ENCODE results near the gene EMP2.

Gene EMP2

GRCh38 chr16:10599626-10600025, 19.2 kb upstream of the EMP2 start:
- no peak overlapping the region for H3K27ac ChIP-seq
- no peaks in the 10 kb centered on the region for H3K9me3 ChIP-seq (ENCODE audit: severe bottlenecking)
- H3K36me3 ChIP-seq: no peaks in the 10 kb centered on the region
- no peak for DNase-seq
- no peaks in the 10 kb centered on the region for H3K27me3 ChIP-seq (ENCODE audit: insufficient read depth, low read depth, severe bottlenecking)
- no peak for TF ChIP-seq CTCF (IDR thresholded peaks at IDR 0.05; ENCODE audit: low read depth, low read length)
- H3K4me3 ChIP-seq (ENCODE audit: low read depth, low read length): no peak overlapping the region

GRCh38 chr16:10598157-10598556, 17.8 kb upstream of the EMP2 start:
- Histone ChIP-seq H3K27ac (no peak overlapping the region), H3K27me3 (ENCODE audit: insufficient read depth, low read depth, severe bottlenecking) (no peaks in the 10 kb centered on the region), H3K36me3 (no peaks in the 10 kb centered on the region), H3K9me3 (ENCODE audit: severe bottlenecking) (no peaks in the 10 kb centered on the region), H3K4me3 (ENCODE audit: low read depth, low read length) (no peak overlapping the region)
- DNase-seq: no peak
- TF ChIP-seq CTCF (IDR thresholded peaks at IDR 0.05; ENCODE audit: low read depth, low read length): no peak

- no peak for TF ChIP-seq CTCF (IDR thresholded peaks at IDR 0.05; ENCODE audit: low read depth, low read length)
Measured at GRCh38 chr16:10597187-10597601, 16.8 kb upstream of the EMP2 start.

GRCh38 chr16:10594312-10594950, 14.0 kb upstream of the EMP2 start:
- DNase-seq: no peak

More at GRCh38 chr16:10597187-10597601, 16.8 kb upstream of the EMP2 start:
- DNase-seq: no peak
- no peaks in the 10 kb centered on the region for H3K27me3 ChIP-seq (ENCODE audit: insufficient read depth, low read depth, severe bottlenecking)
- no peak overlapping the region for H3K4me3 ChIP-seq (ENCODE audit: low read depth, low read length)
- H3K9me3 ChIP-seq (ENCODE audit: severe bottlenecking): no peaks in the 10 kb centered on the region
- no peaks in the 10 kb centered on the region for H3K36me3 ChIP-seq
- no peak overlapping the region for H3K27ac ChIP-seq

GRCh38 chr16:10592611-10593010, 12.2 kb upstream of the EMP2 start:
- Histone ChIP-seq H3K9me3 (ENCODE audit: severe bottlenecking) (no peaks in the 10 kb centered on the region), H3K36me3 (no peaks in the 10 kb centered on the region), H3K4me3 (ENCODE audit: low read depth, low read length) (no peak overlapping the region), H3K27ac (no peak overlapping the region), H3K27me3 (ENCODE audit: insufficient read depth, low read depth, severe bottlenecking) (no peaks in the 10 kb centered on the region)
- no peak for DNase-seq
- no peak for TF ChIP-seq CTCF (IDR thresholded peaks at IDR 0.05; ENCODE audit: low read depth, low read length)

More at GRCh38 chr16:10594312-10594950, 14.0 kb upstream of the EMP2 start:
- no peaks in the 10 kb centered on the region for H3K27me3 ChIP-seq (ENCODE audit: insufficient read depth, low read depth, severe bottlenecking)
- no peak overlapping the region for H3K4me3 ChIP-seq (ENCODE audit: low read depth, low read length)
- no peaks in the 10 kb centered on the region for H3K9me3 ChIP-seq (ENCODE audit: severe bottlenecking)
- no peaks in the 10 kb centered on the region for H3K36me3 ChIP-seq
- no peak for TF ChIP-seq CTCF (IDR thresholded peaks at IDR 0.05; ENCODE audit: low read depth, low read length)
- H3K27ac ChIP-seq: no peak overlapping the region

GRCh38 chr16:10590342-10590741, 9.9 kb upstream of the EMP2 start:
- H3K36me3 ChIP-seq: no peaks in the 10 kb centered on the region
- no peak overlapping the region for H3K27ac ChIP-seq
- no peak for TF ChIP-seq CTCF (IDR thresholded peaks at IDR 0.05; ENCODE audit: low read depth, low read length)
- DNase-seq: no peak
- no peak overlapping the region for H3K4me3 ChIP-seq (ENCODE audit: low read depth, low read length)
- H3K9me3 ChIP-seq (ENCODE audit: severe bottlenecking): no peaks in the 10 kb centered on the region
- H3K27me3 ChIP-seq (ENCODE audit: insufficient read depth, low read depth, severe bottlenecking): no peaks in the 10 kb centered on the region

Measured in WERI-Rb-1 (cell line).